B cell (primary cell): Measurements from ENCODE around the gene DPPA2.
"Not testable (repeated sequence)": the region's sequence is repeated elsewhere in the genome, so short reads cannot be mapped to it uniquely, and the experiment has no call there.

ENCODE experiments used
- CTCF ChIP-seq: fragments of 200-600 bp; IDR thresholded peaks from one replicate; pipeline ENCODE4 v1.8.0; 2022; ENCODE audit warnings: antibody characterized with exemption, mild to moderate bottlenecking
- EZH2 ChIP-seq: IDR thresholded peaks from 2 replicates; pipeline ENCODE4 v1.6.1; 2012; ENCODE audit warnings: borderline replicate concordance, low read depth, mild to moderate bottlenecking, moderate library complexity, low read length; ENCODE audit not compliant: insufficient read depth, poor library complexity, severe bottlenecking

- not testable (repeated sequence) for TF ChIP-seq CTCF, EZH2
Observed at GRCh38 chr3:109358809-109359208, 42.5 kb upstream of the DPPA2 start.
